ENCODE measurements around the gene ANKRD6. TPM values are rescaled to one million over a fixed set of nuclear protein-coding genes. Genes with fewer than 3 reads are reported as not detected.

The ANKRD6 gene
- total RNA-seq, 4 donors from 2014 or later = 2.7 to 9.4 (median 6.6) TPM

DNA sequence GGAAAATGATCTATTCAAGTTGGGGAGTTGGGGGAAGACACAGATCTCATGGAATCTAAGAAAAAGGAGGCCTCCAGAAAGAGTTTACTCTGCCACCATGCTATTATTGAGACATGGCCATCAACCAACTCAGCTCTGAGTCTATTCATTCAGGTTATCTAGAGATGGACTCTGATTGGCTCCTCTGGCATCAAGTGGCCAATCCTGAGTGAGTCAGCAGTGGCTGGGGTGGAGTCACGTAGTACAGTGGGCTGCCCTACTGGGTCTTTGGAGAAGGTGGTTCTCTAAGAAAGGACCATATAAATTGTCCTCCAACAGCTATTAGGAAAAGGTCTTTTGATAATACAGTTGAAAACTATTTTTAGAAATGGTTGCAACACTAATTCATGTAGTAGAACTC lies 163.5 kb downstream of the ANKRD6 start:
- 67 to 89% methylated on average over 1 of the region's 1 CpG for WGBS, 2 donors (ENCODE audit: low coverage in 1 of 2)
- no peak overlapping the region for H3K27ac ChIP-seq
- H3K4me1 ChIP-seq = no peaks in the 10 kb centered on the region
- no peaks in the 10 kb centered on the region for H3K27me3 ChIP-seq
- intact Hi-C loops (cut with DNase I; ENCODE audit: low total_unique reads) = no loop called here
- no peak for DNase-seq
- in situ Hi-C loops (cut with MboI; ENCODE audit: low pct_ligation_motif_present in 1 of 4, low pct_unique_long_range_greater_than_20kb in 1 of 4, low sequenced_read_pairs in 3 of 4) = no loop called here
- no peaks in the 10 kb centered on the region for H3K36me3 ChIP-seq
- H3K9me3 ChIP-seq = no peaks in the 10 kb centered on the region
- H3K4me3 ChIP-seq = no peak overlapping the region
- TF ChIP-seq POLR2AphosphoS5 (IDR thresholded peaks at IDR 0.05) (no peak), EP300 (IDR thresholded peaks at IDR 0.05; ENCODE audit: low read depth) (no peak)

DNA sequence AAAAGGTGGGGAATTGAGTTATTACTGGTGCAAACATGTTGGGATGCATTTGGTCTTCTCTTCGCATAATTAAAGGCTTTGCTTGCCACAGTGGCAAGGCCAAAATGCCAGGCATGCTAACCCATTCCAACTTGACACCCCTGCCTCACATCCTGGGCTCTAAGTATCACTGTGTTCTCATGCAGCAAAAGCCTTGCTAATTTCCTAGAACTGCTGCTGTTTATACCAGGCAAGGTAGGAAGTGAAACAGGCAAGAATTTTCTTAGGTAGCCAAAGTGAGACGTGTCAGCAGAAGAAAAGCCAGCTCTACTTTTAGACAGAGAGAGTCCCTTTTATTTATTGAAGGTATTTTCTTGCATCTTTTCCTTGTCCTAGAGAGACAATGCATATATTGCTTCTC lies 164.4 kb downstream of the ANKRD6 start:
- Histone ChIP-seq H3K4me1 (no peaks in the 10 kb centered on the region), H3K9me3 (no peaks in the 10 kb centered on the region), H3K36me3 (no peaks in the 10 kb centered on the region), H3K27me3 (no peaks in the 10 kb centered on the region), H3K4me3 (no peak overlapping the region), H3K27ac (no peak overlapping the region)
- intact Hi-C loops (cut with DNase I; ENCODE audit: low total_unique reads) (no loop called here), in situ Hi-C loops (cut with MboI; ENCODE audit: low pct_ligation_motif_present in 1 of 4, low pct_unique_long_range_greater_than_20kb in 1 of 4, low sequenced_read_pairs in 3 of 4) (no loop called here)
- WGBS, 2 donors (ENCODE audit: low coverage in 1 of 2) = 62 to 72% methylated on average over 2 of the region's 2 CpGs
- no peak for TF ChIP-seq POLR2AphosphoS5 (IDR thresholded peaks at IDR 0.05)
- TF ChIP-seq, protein P1, sequence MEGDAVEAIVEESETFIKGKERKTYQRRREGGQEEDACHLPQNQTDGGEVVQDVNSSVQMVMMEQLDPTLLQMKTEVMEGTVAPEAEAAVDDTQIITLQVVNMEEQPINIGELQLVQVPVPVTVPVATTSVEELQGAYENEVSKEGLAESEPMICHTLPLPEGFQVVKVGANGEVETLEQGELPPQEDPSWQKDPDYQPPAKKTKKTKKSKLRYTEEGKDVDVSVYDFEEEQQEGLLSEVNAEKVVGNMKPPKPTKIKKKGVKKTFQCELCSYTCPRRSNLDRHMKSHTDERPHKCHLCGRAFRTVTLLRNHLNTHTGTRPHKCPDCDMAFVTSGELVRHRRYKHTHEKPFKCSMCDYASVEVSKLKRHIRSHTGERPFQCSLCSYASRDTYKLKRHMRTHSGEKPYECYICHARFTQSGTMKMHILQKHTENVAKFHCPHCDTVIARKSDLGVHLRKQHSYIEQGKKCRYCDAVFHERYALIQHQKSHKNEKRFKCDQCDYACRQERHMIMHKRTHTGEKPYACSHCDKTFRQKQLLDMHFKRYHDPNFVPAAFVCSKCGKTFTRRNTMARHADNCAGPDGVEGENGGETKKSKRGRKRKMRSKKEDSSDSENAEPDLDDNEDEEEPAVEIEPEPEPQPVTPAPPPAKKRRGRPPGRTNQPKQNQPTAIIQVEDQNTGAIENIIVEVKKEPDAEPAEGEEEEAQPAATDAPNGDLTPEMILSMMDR (IDR thresholded peaks at IDR 0.05) = no peak
- no peak for TF ChIP-seq POLR2A (IDR thresholded peaks at IDR 0.05)
- no peak for TF ChIP-seq EP300 (IDR thresholded peaks at IDR 0.05; ENCODE audit: low read depth)
- DNase-seq = no peak

DNA sequence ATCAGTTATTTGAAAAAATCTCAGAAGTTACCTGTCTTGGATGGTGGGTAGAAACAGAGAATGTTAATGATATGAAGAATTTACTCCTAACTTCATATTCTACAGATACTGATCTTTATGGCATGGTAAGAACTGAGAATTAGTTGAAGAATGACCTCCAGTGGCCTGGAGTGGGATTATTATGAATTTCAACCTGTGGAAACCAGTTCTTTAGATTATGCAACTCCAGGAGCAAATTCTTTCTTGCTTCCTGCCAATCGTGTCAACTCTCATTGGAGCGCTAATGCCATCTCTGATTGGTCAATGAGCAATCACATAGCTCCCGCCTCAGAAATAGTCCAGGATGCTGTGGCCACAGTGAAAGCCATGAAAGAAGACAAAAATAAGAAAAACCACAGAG lies 165.0 kb downstream of the ANKRD6 start:
- no peaks in the 10 kb centered on the region for H3K4me1 ChIP-seq
- in situ Hi-C loops (cut with MboI; ENCODE audit: low pct_ligation_motif_present in 1 of 4, low pct_unique_long_range_greater_than_20kb in 1 of 4, low sequenced_read_pairs in 3 of 4) = no loop called here
- H3K36me3 ChIP-seq = no peaks in the 10 kb centered on the region
- intact Hi-C loops (cut with DNase I; ENCODE audit: low total_unique reads) = no loop called here
- no peak overlapping the region for H3K4me3 ChIP-seq
- H3K9me3 ChIP-seq = no peaks in the 10 kb centered on the region
- no peak overlapping the region for H3K27ac ChIP-seq
- no peak for TF ChIP-seq POLR2AphosphoS5 (IDR thresholded peaks at IDR 0.05)
- TF ChIP-seq POLR2A (IDR thresholded peaks at IDR 0.05) = no peak
- TF ChIP-seq EP300 (IDR thresholded peaks at IDR 0.05; ENCODE audit: low read depth) = no peak
- TF ChIP-seq, protein P1 (IDR thresholded peaks at IDR 0.05) = no peak
- DNase-seq = no peak
- H3K27me3 ChIP-seq = no peaks in the 10 kb centered on the region
- 40 to 48% methylated on average over 3 of the region's 3 CpGs for WGBS, 2 donors (ENCODE audit: low coverage in 1 of 2)

DNA sequence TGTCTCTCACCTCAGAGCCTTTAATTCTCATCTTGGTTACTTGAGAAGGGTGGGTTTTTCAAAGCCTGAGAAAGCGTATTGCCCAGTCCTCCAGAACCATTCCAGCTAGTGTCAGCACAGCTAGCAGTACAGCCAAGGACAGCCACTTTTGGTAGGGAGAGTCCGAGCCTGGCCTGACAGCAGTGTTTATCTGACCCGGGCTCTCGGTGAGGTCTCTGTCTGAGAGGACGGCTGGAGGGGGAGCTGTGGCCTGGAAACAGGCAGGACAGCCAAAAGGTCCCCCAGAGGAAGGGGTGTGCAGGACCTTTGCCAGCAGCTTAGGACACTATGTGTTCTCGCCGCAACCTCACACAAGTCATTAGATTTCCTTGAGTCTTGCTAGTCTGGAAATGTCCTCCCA lies 166.8 kb downstream of the ANKRD6 start:
- no peaks in the 10 kb centered on the region for H3K36me3 ChIP-seq
- no peak for DNase-seq
- WGBS, 2 donors (ENCODE audit: low coverage in 1 of 2) = 88 to 93% methylated on average over 2 to 7 of the region's 7 CpGs
- no peak overlapping the region for H3K27ac ChIP-seq
- no peak overlapping the region for H3K4me3 ChIP-seq
- H3K4me1 ChIP-seq = no peaks in the 10 kb centered on the region
- in situ Hi-C loops (cut with MboI; ENCODE audit: low pct_ligation_motif_present in 1 of 4, low pct_unique_long_range_greater_than_20kb in 1 of 4, low sequenced_read_pairs in 3 of 4) (loop anchor here (10.0 to 25.0 kb wide), 2 partner anchors 165 to 612 kb away; partner anchors contain the start of gene ANKRD6 (in 1 of the 4)), intact Hi-C loops (cut with DNase I; ENCODE audit: low total_unique reads) (loop anchor here (5.0 kb wide), 1 partner anchor 227 kb away; no protein-coding TSS in a partner anchor)
- no peaks in the 10 kb centered on the region for H3K9me3 ChIP-seq
- H3K27me3 ChIP-seq = no peaks in the 10 kb centered on the region
- no peak for TF ChIP-seq POLR2A (IDR thresholded peaks at IDR 0.05)
- TF ChIP-seq, protein P1 (IDR thresholded peaks at IDR 0.05) = no peak
- no peak for TF ChIP-seq EP300 (IDR thresholded peaks at IDR 0.05; ENCODE audit: low read depth)
- no peak for TF ChIP-seq POLR2AphosphoS5 (IDR thresholded peaks at IDR 0.05)

DNA sequence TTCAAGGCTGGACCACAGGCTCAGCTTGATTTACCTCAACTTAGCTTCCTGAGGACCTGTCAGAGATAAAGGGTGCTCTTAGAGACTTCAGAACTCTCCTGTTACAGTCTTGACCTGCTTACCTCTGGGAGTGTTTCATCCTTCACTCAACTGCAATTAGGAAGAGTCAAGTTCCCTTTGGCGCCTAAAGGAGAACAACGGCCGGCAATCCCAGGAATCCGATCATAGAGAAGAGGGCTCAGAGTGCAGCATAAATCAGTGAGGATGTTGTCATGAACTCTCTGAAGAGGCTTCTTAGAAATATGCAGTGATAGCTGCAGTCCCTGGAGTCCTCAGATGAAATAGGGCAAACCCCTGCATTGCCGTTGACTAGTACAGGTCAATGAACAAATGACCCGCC lies 169.2 kb downstream of the ANKRD6 start:
- 93% methylated on average over 6 of the region's 6 CpGs; no CpG with 5 or more reads in 1 of the 2 donors for WGBS, 2 donors (ENCODE audit: low coverage in 1 of 2)
- H3K27me3 ChIP-seq = no peaks in the 10 kb centered on the region
- H3K4me3 ChIP-seq = no peak overlapping the region
- no peaks in the 10 kb centered on the region for H3K9me3 ChIP-seq
- in situ Hi-C loops (cut with MboI; ENCODE audit: low pct_ligation_motif_present in 1 of 4, low pct_unique_long_range_greater_than_20kb in 1 of 4, low sequenced_read_pairs in 3 of 4) = loop anchor here (10.0 to 25.0 kb wide), 2 partner anchors 167 to 615 kb away; partner anchors contain the start of gene ANKRD6 (in 1 of the 4)
- no peaks in the 10 kb centered on the region for H3K4me1 ChIP-seq
- no peak for DNase-seq
- intact Hi-C loops (cut with DNase I; ENCODE audit: low total_unique reads) = loop anchor here (5.0 kb wide), 1 partner anchor 230 kb away; no protein-coding TSS in a partner anchor
- no peaks in the 10 kb centered on the region for H3K36me3 ChIP-seq
- no peak overlapping the region for H3K27ac ChIP-seq
- TF ChIP-seq POLR2A (IDR thresholded peaks at IDR 0.05) (no peak), POLR2AphosphoS5 (IDR thresholded peaks at IDR 0.05) (no peak)
- TF ChIP-seq, protein P1 (IDR thresholded peaks at IDR 0.05) = no peak
